GM19351 (cell line): ENCODE data around the gene PBXIP1.

ENCODE experiments used
- ATAC-seq: cut with Tn5 transposase; IDR thresholded peaks from one replicate; pipeline ENCODE4 v1.9.1; 2021; ENCODE audit warnings: mild to moderate bottlenecking, moderate library complexity; ENCODE audit not compliant: unreplicated experiment

The PBXIP1 gene

DNA sequence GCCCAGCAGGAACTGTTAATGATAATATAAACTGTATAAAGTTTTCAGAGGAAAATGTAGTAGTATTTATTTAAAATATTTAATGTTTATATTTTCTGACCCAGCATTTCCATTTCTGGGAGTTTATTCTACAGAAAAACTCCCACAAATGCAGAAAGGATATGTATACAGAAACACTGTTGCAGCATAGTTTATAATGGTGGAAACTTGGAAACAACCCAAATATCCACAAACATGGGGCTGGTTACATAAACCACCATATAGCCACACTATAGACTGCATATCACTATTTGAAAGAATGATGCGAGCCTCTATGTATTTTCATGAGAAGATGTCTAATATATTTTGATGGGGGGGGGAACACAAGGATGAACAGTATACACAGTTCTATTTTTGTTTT lies 54.3 kb downstream of the PBXIP1 start:
- ATAC-seq, result no peak

- no peak for ATAC-seq
These were observed 56.9 kb downstream of the PBXIP1 start for GRCh38 chr1:154899041-154899440.

GRCh38 chr1:154896771-154897286 lies 59.1 kb downstream of the PBXIP1 start:
- no peak for ATAC-seq

GRCh38 chr1:154895798-154896197 lies 60.1 kb downstream of the PBXIP1 start:
- ATAC-seq, result no peak
